A673 (cell line): ENCODE data around the gene TSHZ2.

Experiments
- EZH2 ChIP-seq: fragments of 200-600 bp; sonication (generic); IDR thresholded peaks from 2 replicates; pipeline ENCODE4 v1.6.1; 2017; ENCODE audit warnings: borderline replicate concordance, low read depth, mild to moderate bottlenecking, mixed read lengths, antibody characterized with exemption, low read length; ENCODE audit not compliant: poor library complexity, severe bottlenecking
- TF ChIP-seq, protein P1 (sequence below): fragments of 300-800, 200-600 bp; sonication (generic); conservative IDR thresholded peaks from 2 replicates; pipeline ENCODE4 v1.5.1; 2017; ENCODE audit warnings: low read depth, mild to moderate bottlenecking, antibody characterized with exemption, low read length, moderate library complexity, mixed read lengths

DNA sequence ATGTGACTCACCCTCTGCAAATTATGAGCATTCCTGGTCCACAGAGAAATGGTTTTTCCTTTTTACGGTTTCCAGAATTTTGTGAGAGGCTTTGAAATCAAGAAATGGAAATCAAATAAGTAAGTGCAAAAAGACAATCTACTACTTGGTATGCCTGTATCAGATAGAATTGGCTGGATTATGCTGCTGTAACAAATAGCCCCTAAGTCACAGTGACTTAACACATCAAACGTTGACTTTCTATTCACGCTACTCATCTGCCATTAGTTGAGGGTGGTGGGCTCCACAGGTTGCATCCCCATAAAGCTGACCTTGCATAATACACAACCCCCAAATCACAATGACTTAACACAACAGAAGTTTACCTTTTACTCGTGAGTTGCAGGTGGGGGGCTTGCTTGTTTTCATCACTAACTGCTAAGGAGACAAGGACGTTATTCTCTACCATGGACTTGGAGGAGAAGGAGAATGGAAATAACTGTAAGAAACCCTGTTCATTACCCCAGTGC is 44.4 kb downstream of the TSHZ2 start:
- TF ChIP-seq EZH2: no peak
- TF ChIP-seq, protein P1, sequence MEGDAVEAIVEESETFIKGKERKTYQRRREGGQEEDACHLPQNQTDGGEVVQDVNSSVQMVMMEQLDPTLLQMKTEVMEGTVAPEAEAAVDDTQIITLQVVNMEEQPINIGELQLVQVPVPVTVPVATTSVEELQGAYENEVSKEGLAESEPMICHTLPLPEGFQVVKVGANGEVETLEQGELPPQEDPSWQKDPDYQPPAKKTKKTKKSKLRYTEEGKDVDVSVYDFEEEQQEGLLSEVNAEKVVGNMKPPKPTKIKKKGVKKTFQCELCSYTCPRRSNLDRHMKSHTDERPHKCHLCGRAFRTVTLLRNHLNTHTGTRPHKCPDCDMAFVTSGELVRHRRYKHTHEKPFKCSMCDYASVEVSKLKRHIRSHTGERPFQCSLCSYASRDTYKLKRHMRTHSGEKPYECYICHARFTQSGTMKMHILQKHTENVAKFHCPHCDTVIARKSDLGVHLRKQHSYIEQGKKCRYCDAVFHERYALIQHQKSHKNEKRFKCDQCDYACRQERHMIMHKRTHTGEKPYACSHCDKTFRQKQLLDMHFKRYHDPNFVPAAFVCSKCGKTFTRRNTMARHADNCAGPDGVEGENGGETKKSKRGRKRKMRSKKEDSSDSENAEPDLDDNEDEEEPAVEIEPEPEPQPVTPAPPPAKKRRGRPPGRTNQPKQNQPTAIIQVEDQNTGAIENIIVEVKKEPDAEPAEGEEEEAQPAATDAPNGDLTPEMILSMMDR: no peak
